ENCODE data around the gene CHD2. TPM values are rescaled to one million over a fixed set of nuclear protein-coding genes. Genes with fewer than 3 reads are reported as not detected.
"Not testable (repeated sequence)": the region's sequence is repeated elsewhere in the genome, so short reads cannot be mapped to it uniquely, and the experiment has no call there.

The CHD2 gene
- total and polyA plus RNA-seq, 2 donors: 29.9 to 210 TPM

GRCh38 chr15:93024716-93025624 lies 124.8 kb downstream of the CHD2 start:
- Histone ChIP-seq H3K4me1 (ENCODE audit: insufficient read depth) (no peaks in the 10 kb centered on the region), H3K36me3 (ENCODE audit: insufficient read depth) (peaks cover 4% of the 10 kb centered on the region), H3K27ac (ENCODE audit: low read depth) (no peak overlapping the region), H3K4me3 (ENCODE audit: low read depth, low read length) (no peak overlapping the region)
- no peak for DNase-seq (ENCODE audit: extremely low spot score)
- WGBS: 80% methylated on average over 8 of the region's 8 CpGs

- WGBS: 84% methylated on average over 1 of the region's 1 CpG
- no peaks in the 10 kb centered on the region for H3K4me1 ChIP-seq (ENCODE audit: insufficient read depth)
- H3K4me3 ChIP-seq (ENCODE audit: low read depth, low read length): no peak overlapping the region
- H3K36me3 ChIP-seq (ENCODE audit: insufficient read depth): peaks cover 2% of the 10 kb centered on the region
- no peak for DNase-seq (ENCODE audit: extremely low spot score)
- no peak overlapping the region for H3K27ac ChIP-seq (ENCODE audit: low read depth)
Observed at GRCh38 chr15:93025625-93025982, 125.5 kb downstream of the CHD2 start.

GRCh38 chr15:93026380-93026817 lies 126.3 kb downstream of the CHD2 start:
- DNase-seq (ENCODE audit: extremely low spot score): no peak
- WGBS: 87% methylated on average over 9 of the region's 9 CpGs
- H3K36me3 ChIP-seq (ENCODE audit: insufficient read depth): peaks cover 2% of the 10 kb centered on the region

DNA sequence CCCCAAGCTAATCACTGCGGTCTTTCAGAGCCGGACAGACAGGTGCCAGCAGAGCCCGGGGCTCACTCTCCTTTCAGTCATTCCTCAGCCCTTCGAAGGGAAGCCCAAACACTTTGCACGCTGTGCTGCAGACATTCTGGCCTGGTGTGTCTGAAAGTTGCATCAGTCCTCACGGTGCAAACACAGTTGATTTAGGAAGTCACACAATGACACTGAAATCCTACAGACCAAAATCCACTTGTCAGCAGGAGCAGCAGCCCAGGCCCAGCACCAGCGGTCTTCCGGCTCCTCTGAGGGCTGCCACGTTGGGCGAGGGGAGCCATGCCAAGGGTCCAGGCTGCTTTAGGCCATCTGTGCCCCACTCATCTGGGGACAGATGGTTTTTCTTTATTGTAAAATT lies 127.3 kb downstream of the CHD2 start:
- WGBS: 89% methylated on average over 10 of the region's 10 CpGs
- Histone ChIP-seq H3K27ac (ENCODE audit: low read depth) (no peak overlapping the region), H3K36me3 (ENCODE audit: insufficient read depth) (peaks cover 2% of the 10 kb centered on the region), H3K4me1 (ENCODE audit: insufficient read depth) (no peaks in the 10 kb centered on the region), H3K4me3 (ENCODE audit: low read depth, low read length) (no peak overlapping the region)
- DNase-seq (ENCODE audit: extremely low spot score): no peak

More at GRCh38 chr15:93026380-93026817, 126.3 kb downstream of the CHD2 start:
- Histone ChIP-seq H3K4me3 (ENCODE audit: low read depth, low read length) (no peak overlapping the region), H3K4me1 (ENCODE audit: insufficient read depth) (no peaks in the 10 kb centered on the region), H3K27ac (ENCODE audit: low read depth) (no peak overlapping the region)

DNA sequence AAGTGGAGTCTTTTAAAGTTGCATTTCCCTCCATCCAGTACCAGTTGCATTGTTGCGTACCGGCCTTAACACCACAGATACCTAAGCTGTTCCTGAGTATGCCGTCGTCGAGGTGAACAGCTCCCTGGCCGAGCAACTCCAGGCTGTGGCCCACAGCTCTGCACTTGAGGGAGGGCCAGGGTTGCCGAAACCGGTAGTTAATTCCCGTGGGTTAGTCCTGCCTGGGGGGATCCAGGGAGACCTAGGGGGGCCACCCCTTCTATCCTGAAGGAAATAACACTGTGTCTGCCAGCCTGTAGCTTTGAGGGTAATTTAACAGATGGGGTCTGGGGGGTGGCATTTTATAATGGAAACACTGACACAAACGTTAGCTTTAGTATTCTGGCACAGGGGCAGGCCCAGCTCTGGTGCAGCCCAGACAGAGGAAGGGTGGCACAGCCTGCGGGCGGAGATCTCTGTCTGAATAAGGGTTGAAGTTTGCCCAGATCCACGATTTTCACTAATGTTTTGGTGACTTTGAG lies 128.0 kb downstream of the CHD2 start:
- no peak overlapping the region for H3K4me3 ChIP-seq (ENCODE audit: low read depth, low read length)
- DNase-seq (ENCODE audit: extremely low spot score): no peak
- no peak overlapping the region for H3K27ac ChIP-seq (ENCODE audit: low read depth)
- 58% methylated on average over 13 of the region's 13 CpGs for WGBS
- peaks cover 2% of the 10 kb centered on the region for H3K36me3 ChIP-seq (ENCODE audit: insufficient read depth)
- H3K4me1 ChIP-seq (ENCODE audit: insufficient read depth): no peaks in the 10 kb centered on the region

GRCh38 chr15:93028632-93029213 lies 128.6 kb downstream of the CHD2 start:
- WGBS: 31% methylated on average over 21 of the region's 21 CpGs
- no peaks in the 10 kb centered on the region for H3K4me1 ChIP-seq (ENCODE audit: insufficient read depth)

GRCh38 chr15:93029214-93029835 lies 129.2 kb downstream of the CHD2 start:
- Histone ChIP-seq H3K27ac (ENCODE audit: low read depth) (no peak overlapping the region), H3K4me3 (ENCODE audit: low read depth, low read length) (no peak overlapping the region), H3K4me1 (ENCODE audit: insufficient read depth) (no peaks in the 10 kb centered on the region), H3K36me3 (ENCODE audit: insufficient read depth) (peaks cover 2% of the 10 kb centered on the region)
- 63% methylated on average over 17 of the region's 17 CpGs for WGBS
- no peak for DNase-seq (ENCODE audit: extremely low spot score)

More at GRCh38 chr15:93028632-93029213, 128.6 kb downstream of the CHD2 start:
- peaks cover 2% of the 10 kb centered on the region for H3K36me3 ChIP-seq (ENCODE audit: insufficient read depth)
- no peak overlapping the region for H3K4me3 ChIP-seq (ENCODE audit: low read depth, low read length)
- DNase-seq (ENCODE audit: extremely low spot score): no peak
- H3K27ac ChIP-seq (ENCODE audit: low read depth): no peak overlapping the region

DNA sequence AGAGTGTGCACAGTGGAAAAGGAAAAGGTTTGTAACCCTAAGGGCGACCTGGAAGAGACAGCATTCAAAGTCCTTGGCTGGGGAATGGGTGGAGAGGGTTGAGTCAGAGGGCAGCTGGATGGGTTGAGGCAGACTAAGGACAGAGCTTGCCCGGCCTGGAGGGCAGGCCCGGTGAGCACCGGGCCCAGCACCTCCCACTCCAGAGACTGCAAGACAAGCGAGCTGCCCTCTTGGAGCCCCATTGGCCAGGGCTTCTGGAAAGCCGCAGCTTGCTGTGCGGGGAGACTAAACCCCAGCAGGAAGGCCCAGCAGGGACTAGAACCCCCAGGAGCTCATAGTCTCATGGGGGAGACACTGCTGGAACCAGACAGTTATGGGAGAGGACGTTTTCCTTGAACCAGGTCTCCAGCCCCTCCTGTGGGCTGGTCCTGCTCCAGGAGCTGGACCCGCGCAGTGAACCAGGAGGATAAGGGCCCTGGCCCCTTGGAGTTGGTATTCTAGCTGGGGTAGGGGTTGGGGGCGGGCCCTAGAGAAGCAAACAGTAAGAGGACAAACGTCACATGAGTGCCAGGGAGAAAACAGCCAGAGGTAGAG lies 129.8 kb downstream of the CHD2 start:
- DNase-seq (ENCODE audit: extremely low spot score): no peak
- no peak overlapping the region for H3K4me3 ChIP-seq (ENCODE audit: low read depth, low read length)
- H3K36me3 ChIP-seq (ENCODE audit: insufficient read depth): no peaks in the 10 kb centered on the region
- 69% methylated on average over 12 of the region's 12 CpGs for WGBS
- no peak overlapping the region for H3K27ac ChIP-seq (ENCODE audit: low read depth)
- H3K4me1 ChIP-seq (ENCODE audit: insufficient read depth): no peaks in the 10 kb centered on the region

GRCh38 chr15:93030430-93031102 lies 130.4 kb downstream of the CHD2 start:
- H3K27ac ChIP-seq (ENCODE audit: low read depth): no peak overlapping the region
- no peaks in the 10 kb centered on the region for H3K36me3 ChIP-seq (ENCODE audit: insufficient read depth)
- no peak overlapping the region for H3K4me3 ChIP-seq (ENCODE audit: low read depth, low read length)
- H3K4me1 ChIP-seq (ENCODE audit: insufficient read depth): no peaks in the 10 kb centered on the region
- 26% methylated on average over 20 of the region's 20 CpGs for WGBS
- DNase-seq (ENCODE audit: extremely low spot score): peak; percentile 25

DNA sequence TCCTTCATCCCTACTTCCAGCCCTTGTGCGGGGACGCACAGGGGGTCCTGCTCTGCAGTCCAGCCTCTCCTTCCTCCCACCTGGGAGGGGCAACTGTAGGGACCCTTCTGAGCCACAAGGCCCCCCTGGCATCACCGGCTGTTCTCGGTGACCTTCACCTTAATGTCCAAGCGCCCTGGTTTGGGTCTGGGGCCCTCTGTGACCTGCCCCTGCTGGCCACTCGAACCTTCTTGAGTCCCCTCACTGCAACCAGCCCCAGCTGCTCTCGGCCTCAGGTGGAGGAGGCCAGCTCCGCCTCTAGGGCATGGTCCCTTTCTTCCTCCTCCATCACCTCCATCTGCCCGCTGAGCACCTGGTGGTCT lies 131.0 kb downstream of the CHD2 start:
- Histone ChIP-seq H3K4me3 (ENCODE audit: low read depth, low read length) (no peak overlapping the region), H3K36me3 (ENCODE audit: insufficient read depth) (no peaks in the 10 kb centered on the region), H3K27ac (ENCODE audit: low read depth) (no peak overlapping the region), H3K4me1 (ENCODE audit: insufficient read depth) (no peaks in the 10 kb centered on the region)
- DNase-seq (ENCODE audit: extremely low spot score): no peak
- WGBS: 79% methylated on average over 9 of the region's 9 CpGs

DNA sequence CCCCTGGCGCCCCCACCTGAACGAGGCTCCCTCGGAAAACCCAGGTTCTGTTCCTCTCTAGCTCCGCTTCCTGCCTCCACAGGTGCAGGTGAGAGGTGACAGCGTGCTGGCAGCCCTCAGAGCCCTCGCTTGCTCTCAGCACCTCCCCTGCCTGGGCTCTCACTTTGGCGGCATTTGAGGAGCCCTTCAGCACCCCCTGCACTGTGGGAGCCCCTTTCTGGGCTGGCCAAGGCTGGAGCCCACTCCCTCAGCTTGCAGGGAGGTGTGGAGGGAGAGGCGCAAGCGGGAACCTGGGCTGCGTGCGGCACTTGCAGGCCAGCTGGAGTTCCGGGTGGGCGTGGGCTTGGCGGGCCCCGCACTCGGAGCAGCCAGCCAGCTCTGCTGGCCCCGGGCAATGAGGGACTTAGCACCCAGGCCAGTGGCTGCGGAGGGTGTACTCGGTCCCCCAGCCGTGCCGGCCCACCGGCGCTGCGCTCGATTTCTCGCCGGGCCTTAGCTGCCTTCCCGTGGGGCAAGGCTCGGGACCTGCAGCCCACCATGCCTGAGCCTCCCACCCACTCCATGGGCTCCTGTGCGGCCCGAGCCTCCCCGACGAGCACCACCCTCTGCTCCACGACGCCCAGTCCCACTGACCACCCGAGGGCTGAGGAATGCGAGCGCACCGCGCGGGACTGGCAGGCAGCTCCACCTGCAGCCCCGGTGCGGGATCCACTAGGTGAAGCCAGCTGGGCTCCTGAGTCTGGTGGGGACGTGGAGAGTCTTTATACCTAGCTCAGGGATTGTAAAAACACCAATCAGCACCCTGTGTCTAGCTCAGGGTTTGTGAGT lies 131.6 kb downstream of the CHD2 start:
- not testable (repeated sequence) for H3K4me3 ChIP-seq (ENCODE audit: low read depth, low read length); H3K27ac ChIP-seq (ENCODE audit: low read depth); DNase-seq (ENCODE audit: extremely low spot score); H3K4me1 ChIP-seq (ENCODE audit: insufficient read depth); H3K36me3 ChIP-seq (ENCODE audit: insufficient read depth)
- 95% methylated on average over 44 of the region's 44 CpGs for WGBS

- H3K4me3 ChIP-seq (ENCODE audit: low read depth, low read length); H3K27ac ChIP-seq (ENCODE audit: low read depth); H3K36me3 ChIP-seq (ENCODE audit: insufficient read depth); H3K4me1 ChIP-seq (ENCODE audit: insufficient read depth); DNase-seq (ENCODE audit: extremely low spot score): not testable (repeated sequence)
- 92% methylated on average over 21 of the region's 21 CpGs for WGBS
Observed at GRCh38 chr15:93032515-93033206, 132.5 kb downstream of the CHD2 start.
